HepG2 (cell line): Measurements from ENCODE around the gene AMIGO1. TPM values are rescaled to one million over a fixed set of nuclear protein-coding genes. Genes with fewer than 3 reads are reported as not detected.

Source experiments
- AGO2 ChIP-seq: fragments of 200-400 bp; formaldehyde crosslinking; optimal IDR thresholded peaks from 2 replicates; pipeline ENCODE3; 2017; ENCODE audit warnings: mild to moderate bottlenecking, low read depth, low read length, moderate library complexity
- ATRX ChIP-seq: sonication (generic); formaldehyde crosslinking; IDR thresholded peaks from 2 replicates; pipeline ENCODE4 v1.4.0; 2020; ENCODE audit warnings: missing genetic modification reagents, borderline replicate concordance
- HMGA1 ChIP-seq: sonication (generic); formaldehyde crosslinking; conservative IDR thresholded peaks from 2 replicates; pipeline ENCODE4 v1.4.0; 2020; ENCODE audit warnings: missing genetic modification reagents
- HNRNPL ChIP-seq: fragments of 200-400 bp; formaldehyde crosslinking; IDR thresholded peaks from 2 replicates; pipeline ENCODE4 v1.6.1; 2017; ENCODE audit warnings: mild to moderate bottlenecking, low read depth, low read length
- HOXA7 ChIP-seq: sonication (generic); formaldehyde crosslinking; IDR thresholded peaks from 2 replicates; pipeline ENCODE4 v1.8.1; 2022; ENCODE audit warnings: mild to moderate bottlenecking, missing genetic modification reagents, moderate library complexity
- NR3C1 ChIP-seq: sonication (generic); formaldehyde crosslinking; IDR thresholded peaks from 2 replicates; pipeline ENCODE4 v1.4.0; 2020; ENCODE audit warnings: missing genetic modification reagents
- SMAD1 ChIP-seq: sonication (generic); formaldehyde crosslinking; IDR thresholded peaks from 2 replicates; pipeline ENCODE4 v1.4.0; 2020; ENCODE audit warnings: missing genetic modification reagents, low read depth, mild to moderate bottlenecking, borderline replicate concordance
- SRSF9 ChIP-seq: fragments of 200-400 bp; formaldehyde crosslinking; IDR thresholded peaks from 2 replicates; pipeline ENCODE4 v1.6.1; 2018; ENCODE audit warnings: borderline replicate concordance, mild to moderate bottlenecking, low read depth, low read length; ENCODE audit not compliant: insufficient read depth, poor library complexity, severe bottlenecking
- TCF7L2 ChIP-seq: IDR thresholded peaks from 2 replicates; pipeline ENCODE4 v1.6.1; 2011; ENCODE audit warnings: mild to moderate bottlenecking, low read depth, low read length, moderate library complexity
- YY1 ChIP-seq: IDR thresholded peaks from 2 replicates; pipeline ENCODE4 v1.6.1; 2011; ENCODE audit warnings: low read length, low read depth, moderate library complexity, mild to moderate bottlenecking; ENCODE audit not compliant: insufficient read depth, insufficient replicate concordance
- ZBTB42 ChIP-seq: sonication (generic); formaldehyde crosslinking; IDR thresholded peaks from 2 replicates; pipeline ENCODE4 v1.5.0; 2020; ENCODE audit warnings: mild to moderate bottlenecking, missing genetic modification reagents
- ZNF460 ChIP-seq: sonication (generic); formaldehyde crosslinking; IDR thresholded peaks from 2 replicates; pipeline ENCODE4 v1.5.1; 2020; ENCODE audit warnings: missing genetic modification reagents, mild to moderate bottlenecking, borderline replicate concordance
- ZSCAN29 ChIP-seq: sonication (generic); formaldehyde crosslinking; conservative IDR thresholded peaks from 2 replicates; pipeline ENCODE4 v1.4.0; 2020; ENCODE audit warnings: mild to moderate bottlenecking, missing genetic modification reagents
- polyA plus RNA-seq, 8 experiments: library from polyadenylated mRNA; depleted of rRNA in 3 of 8; stranded (reverse) in 7 of 8; unstranded in 1 of 8; fragments of >200 nt; fragmentation: Illumina TruSeq in 4 of 8; extraction: Trizol in 4 of 8; gene quantifications; 2 replicates each; pipeline versions ENCODE4 v1.2.1 to v1.2.3, GENCODE V29; 2011 to 2016; ENCODE audit warnings: low read depth in 4 of 8, missing spikeins in 1 of 8, mixed read lengths in 1 of 8; ENCODE audit not compliant: insufficient read depth in 1 of 8
- total RNA-seq, 5 experiments: library from RNA; depleted of rRNA; stranded (reverse); fragments of >200 nt; fragmentation: Illumina TruSeq; extraction: Trizol; gene quantifications; 2 replicates each; pipeline ENCODE4 v1.2.3, GENCODE V29; 2016; ENCODE audit warnings: low read depth in 1 of 5
- TF ChIP-seq, protein P1 (sequence below), 2 experiments: sonication (generic) in 1 of 2; formaldehyde crosslinking in 1 of 2; IDR thresholded peaks; 2 replicates each; pipeline versions ENCODE4 v1.4.0 to v1.6.1; 2016 to 2020; ENCODE audit warnings: borderline replicate concordance in 1 of 2, low read depth in 1 of 2, mild to moderate bottlenecking in 1 of 2, missing genetic modification reagents in 1 of 2
- TF ChIP-seq, protein P2 (sequence below): sonication (generic); formaldehyde crosslinking; conservative IDR thresholded peaks from 2 replicates; pipeline ENCODE4 v1.8.0; 2022; ENCODE audit warnings: missing genetic modification reagents
- TF ChIP-seq, protein P3 (sequence below): sonication (generic); formaldehyde crosslinking; IDR thresholded peaks from 2 replicates; pipeline ENCODE4 v1.5.1; 2020; ENCODE audit warnings: missing genetic modification reagents, mild to moderate bottlenecking, borderline replicate concordance
- TF ChIP-seq, protein P4 (sequence below): sonication (generic); formaldehyde crosslinking; IDR thresholded peaks from 2 replicates; pipeline ENCODE4 v1.4.0; 2020; ENCODE audit warnings: missing genetic modification reagents, mild to moderate bottlenecking, borderline replicate concordance

AMIGO1 gene
- total and polyA plus RNA-seq, 2 of the 13 experiments (the other 11 are each of a cell fraction or from before 2014, with no cell fraction given) = 0.40 to 1.3 TPM

DNA sequence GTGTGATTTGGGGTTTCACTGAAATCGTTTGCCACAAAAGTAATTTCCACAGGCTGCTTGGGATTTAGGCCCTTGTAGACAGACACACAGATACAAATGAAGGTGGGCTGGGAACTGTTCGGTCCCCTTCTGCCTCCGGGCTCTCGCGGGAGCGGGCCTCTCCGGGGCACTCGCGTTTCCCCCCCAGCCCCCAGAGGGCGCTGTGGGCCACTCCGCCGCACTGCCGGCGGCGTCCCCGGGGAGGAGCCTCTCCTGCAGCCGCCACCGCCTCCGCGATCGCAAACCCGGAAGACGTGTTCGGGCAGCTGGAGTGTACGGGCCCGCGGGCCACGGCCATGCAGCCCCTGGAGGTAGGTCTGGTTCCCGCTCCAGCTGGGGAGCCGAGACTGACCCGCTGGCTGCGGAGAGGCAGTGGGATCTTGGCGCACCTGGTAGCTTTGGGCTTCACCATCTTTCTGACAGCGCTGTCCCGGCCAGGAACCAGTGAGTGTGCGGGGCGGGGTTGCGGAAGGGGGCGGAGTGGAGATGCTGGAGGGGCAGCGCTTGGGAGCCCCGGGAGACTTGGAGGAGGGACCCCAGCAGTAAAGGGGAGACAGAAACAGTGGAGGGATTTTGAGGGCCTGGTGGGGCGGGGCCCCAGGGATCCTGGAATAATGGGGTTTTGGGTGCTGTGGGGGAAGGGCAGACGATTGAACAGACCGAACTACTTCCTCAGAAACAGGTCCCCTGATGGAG, 15.6 kb downstream of the AMIGO1 start, which contains the start of gene CYB561D1 (continued):
- no peak for TF ChIP-seq NR3C1 (CRISPR knock-in tag)
- TF ChIP-seq ZSCAN29 (CRISPR knock-in tag) = 0 out of 2 replicates have a peak, but pooled peaks have one; percentile 30
- no peak for TF ChIP-seq ATRX (CRISPR knock-in tag)
- TF ChIP-seq ZBTB42 = no peak
- TF ChIP-seq, protein P1, sequence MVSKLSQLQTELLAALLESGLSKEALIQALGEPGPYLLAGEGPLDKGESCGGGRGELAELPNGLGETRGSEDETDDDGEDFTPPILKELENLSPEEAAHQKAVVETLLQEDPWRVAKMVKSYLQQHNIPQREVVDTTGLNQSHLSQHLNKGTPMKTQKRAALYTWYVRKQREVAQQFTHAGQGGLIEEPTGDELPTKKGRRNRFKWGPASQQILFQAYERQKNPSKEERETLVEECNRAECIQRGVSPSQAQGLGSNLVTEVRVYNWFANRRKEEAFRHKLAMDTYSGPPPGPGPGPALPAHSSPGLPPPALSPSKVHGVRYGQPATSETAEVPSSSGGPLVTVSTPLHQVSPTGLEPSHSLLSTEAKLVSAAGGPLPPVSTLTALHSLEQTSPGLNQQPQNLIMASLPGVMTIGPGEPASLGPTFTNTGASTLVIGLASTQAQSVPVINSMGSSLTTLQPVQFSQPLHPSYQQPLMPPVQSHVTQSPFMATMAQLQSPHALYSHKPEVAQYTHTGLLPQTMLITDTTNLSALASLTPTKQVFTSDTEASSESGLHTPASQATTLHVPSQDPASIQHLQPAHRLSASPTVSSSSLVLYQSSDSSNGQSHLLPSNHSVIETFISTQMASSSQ (IDR thresholded peaks at IDR 0.05; ENCODE audit: low read depth) = no peak
- TF ChIP-seq, protein P1 (CRISPR knock-in tag; IDR thresholded peaks at IDR 0.05; ENCODE audit: borderline replicate concordance) = peak; percentile 44; the same call in 1 of the 2 replicates
- TF ChIP-seq, protein P2, sequence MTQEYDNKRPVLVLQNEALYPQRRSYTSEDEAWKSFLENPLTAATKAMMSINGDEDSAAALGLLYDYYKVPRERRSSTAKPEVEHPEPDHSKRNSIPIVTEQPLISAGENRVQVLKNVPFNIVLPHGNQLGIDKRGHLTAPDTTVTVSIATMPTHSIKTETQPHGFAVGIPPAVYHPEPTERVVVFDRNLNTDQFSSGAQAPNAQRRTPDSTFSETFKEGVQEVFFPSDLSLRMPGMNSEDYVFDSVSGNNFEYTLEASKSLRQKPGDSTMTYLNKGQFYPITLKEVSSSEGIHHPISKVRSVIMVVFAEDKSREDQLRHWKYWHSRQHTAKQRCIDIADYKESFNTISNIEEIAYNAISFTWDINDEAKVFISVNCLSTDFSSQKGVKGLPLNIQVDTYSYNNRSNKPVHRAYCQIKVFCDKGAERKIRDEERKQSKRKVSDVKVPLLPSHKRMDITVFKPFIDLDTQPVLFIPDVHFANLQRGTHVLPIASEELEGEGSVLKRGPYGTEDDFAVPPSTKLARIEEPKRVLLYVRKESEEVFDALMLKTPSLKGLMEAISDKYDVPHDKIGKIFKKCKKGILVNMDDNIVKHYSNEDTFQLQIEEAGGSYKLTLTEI (CRISPR knock-in tag) = no peak
- peak; percentile 73 for TF ChIP-seq YY1
- peak; percentile 84 for TF ChIP-seq AGO2
- TF ChIP-seq, protein P3, sequence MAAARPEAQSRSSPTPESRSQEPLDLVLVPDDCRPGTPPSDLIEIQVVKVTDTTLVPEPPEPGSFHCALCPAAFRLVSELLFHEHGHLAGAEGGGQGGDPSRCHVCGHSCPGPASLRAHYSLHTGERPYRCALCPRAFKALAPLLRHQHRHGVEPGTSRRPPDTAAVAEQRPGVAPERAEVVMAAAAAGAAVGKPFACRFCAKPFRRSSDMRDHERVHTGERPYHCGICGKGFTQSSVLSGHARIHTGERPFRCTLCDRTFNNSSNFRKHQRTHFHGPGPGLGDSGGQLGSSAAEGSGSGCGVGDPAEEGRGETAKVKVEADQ = no peak
- TF ChIP-seq TCF7L2 = no peak
- TF ChIP-seq SRSF9 = no peak
- TF ChIP-seq HNRNPL = no peak
- TF ChIP-seq ZNF460 (CRISPR knock-in tag) = no peak
- TF ChIP-seq, protein P4, sequence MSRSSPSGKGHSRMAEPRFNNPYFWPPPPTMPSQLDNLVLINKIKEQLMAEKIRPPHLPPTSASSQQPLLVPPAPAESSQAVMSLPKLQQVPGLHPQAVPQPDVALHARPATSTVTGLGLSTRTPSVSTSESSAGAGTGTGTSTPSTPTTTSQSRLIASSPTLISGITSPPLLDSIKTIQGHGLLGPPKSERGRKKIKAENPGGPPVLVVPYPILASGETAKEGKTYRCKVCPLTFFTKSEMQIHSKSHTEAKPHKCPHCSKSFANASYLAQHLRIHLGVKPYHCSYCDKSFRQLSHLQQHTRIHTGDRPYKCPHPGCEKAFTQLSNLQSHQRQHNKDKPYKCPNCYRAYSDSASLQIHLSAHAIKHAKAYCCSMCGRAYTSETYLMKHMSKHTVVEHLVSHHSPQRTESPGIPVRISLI = no peak
- TF ChIP-seq HOXA7 (CRISPR knock-in tag) = no peak
- TF ChIP-seq HMGA1 = no peak
- peak; percentile 63; the same call in 1 of the 2 replicates for TF ChIP-seq SMAD1
